ENCODE results near the gene ZBTB46.

ZBTB46 gene

DNA sequence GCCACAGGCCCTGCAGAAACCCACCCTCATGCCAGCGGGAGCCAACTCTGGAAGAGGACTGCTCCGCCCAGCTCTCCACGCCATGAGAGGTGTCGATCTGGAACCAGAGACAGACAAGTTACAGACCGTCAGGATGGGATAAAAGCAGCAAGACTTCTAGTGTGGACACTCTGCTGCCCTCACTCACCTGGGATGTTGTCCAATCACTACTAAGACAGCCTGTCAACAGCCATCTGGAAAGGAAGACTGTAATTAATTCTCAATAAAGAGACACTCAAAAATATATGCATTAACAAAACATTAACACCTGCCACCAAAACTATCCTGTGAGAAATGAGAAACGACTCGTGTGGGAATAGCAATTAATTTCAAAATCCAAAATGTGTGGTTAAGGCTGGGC, 63.2 kb downstream of the ZBTB46 start:
- DNase-seq (ENCODE audit: low read depth in 2 of 2): no peak

GRCh38 chr20:63767456-63767855, 63.6 kb downstream of the ZBTB46 start:
- DNase-seq (ENCODE audit: low read depth in 2 of 2): no peak

DNA sequence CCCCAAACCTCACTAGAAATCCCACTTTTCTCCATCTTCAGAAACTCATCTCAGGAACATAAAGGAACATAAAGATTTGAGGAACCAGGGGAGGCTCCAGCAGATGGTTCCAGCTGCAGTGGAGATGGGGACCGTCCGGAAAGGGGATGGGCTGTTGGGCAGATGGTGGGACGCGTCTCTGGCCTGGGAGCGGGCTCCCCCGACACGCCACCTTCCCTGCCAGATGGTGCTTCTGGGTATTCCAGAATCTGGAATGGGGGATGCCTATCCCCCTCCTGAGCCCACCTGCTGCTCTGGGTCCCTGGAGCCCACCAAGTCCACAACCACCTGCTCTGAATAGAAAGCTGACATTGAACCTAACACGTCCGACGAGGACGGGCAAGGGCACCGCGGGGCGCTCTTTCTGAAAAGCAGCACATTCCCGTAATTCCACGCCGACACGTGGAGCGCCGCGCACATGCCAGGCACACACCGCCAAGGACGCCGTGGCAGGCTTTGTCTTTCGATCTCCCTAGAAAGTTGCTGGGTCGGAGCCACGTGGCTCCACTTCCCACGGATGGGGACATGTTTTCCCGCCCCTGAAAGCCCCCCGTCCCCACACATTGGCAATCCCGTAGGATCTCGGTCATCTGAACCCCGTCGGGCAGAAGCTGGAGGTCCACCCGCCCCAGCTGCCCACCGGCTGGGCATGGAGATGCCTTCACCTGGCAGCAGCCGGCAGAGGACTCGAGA, 64.2 kb downstream of the ZBTB46 start:
- no peak for DNase-seq (ENCODE audit: low read depth in 2 of 2)

DNA sequence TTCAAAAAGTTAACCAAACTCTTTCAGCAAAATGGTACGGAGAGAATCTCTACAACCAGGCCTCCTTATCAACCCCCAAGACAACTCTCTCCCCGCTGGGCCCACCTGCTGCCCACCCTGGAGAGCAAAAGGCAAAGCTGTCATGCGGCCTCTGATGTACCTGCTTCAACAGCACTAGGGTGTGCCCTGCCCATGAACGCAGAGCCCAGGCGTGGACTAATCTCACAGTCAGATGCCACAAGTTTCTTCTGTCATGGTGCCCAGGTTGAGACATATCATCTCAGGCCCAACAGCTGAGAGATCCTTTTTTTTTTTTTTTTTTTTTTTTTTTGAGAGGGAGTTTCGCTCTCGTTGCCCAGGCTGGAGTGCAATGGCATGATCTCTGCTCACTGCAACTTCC, 65.2 kb downstream of the ZBTB46 start:
- DNase-seq (ENCODE audit: low read depth in 2 of 2): no peak

DNA sequence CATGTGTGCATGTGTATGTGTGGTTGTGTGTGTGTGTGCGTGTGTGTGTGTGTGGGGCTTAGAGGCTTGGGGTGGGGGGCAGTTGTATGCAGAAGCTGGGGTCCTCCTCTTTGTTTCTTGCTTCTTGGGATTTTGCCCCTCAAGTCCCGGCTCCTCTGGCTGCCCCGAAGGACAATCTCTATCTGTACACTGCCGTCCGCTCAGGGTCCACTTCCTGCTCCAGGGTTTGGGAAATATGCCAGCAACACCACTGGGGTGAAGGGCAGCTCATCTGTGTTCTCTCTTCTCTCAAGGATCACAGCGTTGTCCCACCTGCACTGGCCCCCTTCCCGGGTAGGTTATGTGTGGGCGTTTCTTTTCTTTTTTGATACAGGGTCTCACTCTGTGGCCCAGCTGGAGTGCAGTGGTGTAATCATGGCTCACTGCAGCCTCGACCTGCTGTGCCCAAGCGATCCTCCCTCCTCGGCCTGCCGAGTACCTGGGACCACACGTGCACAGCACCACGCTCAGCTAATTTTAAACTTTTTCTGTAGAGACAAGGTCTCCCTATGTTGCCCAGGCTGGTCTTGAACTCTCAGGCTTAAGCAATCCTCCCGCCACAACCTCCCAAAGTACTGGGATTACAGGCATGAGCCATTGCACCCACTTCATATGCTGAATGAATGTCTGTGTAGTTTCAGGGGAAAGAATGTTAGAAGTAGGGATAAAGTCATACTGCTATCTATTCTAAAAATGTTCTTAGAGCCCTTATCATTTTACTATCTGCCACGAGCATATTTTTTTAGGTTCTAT, 65.8 kb downstream of the ZBTB46 start:
- DNase-seq (ENCODE audit: low read depth in 2 of 2): no peak

DNA sequence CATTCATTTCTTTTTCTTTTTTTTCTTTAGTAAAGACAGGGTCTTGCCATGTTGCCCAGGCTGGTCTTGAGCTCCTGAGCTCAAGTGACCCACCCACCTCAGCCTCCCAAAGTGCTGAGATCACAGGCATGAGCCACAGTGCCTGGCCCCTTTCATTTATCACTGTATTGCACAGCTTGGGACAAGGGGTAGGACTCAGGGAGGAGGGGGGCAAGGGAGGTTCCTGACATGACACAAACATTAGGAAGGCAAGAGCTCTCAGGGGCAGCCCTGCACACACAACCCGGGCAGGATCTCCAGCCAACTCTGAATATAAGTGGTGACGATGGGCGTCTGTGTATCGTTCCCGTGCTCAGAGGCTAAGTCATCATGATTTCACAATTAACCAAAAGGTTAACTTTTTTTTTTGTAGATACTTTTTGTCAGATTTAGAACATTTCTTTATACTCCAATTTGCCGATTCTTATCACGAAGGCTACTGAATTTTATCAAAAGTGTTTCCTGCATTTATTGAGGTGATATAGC, 71.6 kb downstream of the ZBTB46 start:
- DNase-seq (ENCODE audit: low read depth in 2 of 2): no peak

GRCh38 chr20:63758152-63758551, 72.9 kb downstream of the ZBTB46 start:
- DNase-seq (ENCODE audit: low read depth in 2 of 2): no peak

GRCh38 chr20:63756648-63756991, 74.4 kb downstream of the ZBTB46 start:
- no peak for DNase-seq (ENCODE audit: low read depth in 2 of 2)

DNA sequence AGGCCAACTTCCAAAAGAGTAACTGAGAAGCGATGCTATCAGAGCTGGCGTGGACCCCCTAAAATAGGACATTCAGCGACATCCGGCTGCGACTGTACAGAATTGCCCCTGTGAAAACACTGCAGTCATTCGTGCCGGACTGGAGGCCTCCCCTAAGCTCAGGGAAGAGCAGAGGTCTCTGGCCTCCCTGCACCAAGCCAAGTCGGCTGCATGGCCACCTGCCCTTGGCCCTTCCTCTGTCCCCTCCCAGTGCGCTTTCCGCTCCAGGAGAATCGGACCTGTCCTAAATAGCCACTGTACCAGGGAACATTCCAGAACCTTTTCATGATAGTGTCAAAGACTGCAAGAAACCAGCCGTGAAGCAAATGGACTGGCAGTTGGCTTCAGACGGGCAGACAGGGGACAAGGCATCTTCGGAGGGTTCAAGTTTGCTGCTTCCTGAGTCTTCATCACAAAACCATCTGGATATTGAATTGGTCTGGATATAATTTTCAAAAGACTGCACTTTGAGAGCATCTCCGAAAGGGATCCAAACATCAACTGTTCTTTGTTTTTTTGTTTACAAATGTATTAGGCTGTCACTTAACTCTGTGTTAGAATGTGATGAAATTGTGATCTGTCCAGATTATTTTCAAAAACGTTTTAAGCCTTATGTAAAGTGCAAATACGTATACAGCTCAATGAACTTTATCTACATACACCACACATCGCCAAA, 75.0 kb downstream of the ZBTB46 start:
- DNase-seq (ENCODE audit: low read depth in 2 of 2): no peak

DNA sequence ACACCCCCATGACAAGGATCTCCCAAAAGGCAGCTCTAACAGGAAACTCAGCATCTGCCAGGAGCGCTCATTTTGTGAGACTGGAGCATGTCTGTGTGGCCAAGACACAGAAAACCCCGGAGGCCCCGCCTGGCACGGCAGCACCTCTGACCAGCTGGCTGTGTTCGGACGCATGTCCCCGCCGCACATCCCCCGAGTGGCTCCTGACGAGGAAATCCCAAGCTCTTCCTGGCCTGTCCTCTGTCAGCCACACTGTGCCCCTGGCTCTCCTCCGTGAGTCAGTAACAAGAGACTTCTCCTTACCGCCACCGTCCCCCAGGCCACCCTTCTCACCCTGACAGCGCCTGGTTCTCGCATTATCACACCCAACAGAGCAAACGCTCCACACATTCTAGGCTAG, 77.1 kb downstream of the ZBTB46 start:
- DNase-seq (ENCODE audit: low read depth in 2 of 2): no peak

GRCh38 chr20:63753381-63753780, 77.7 kb downstream of the ZBTB46 start:
- DNase-seq (ENCODE audit: low read depth in 2 of 2): no peak

GRCh38 chr20:63752411-63753101, 78.5 kb downstream of the ZBTB46 start:
- no peak for DNase-seq (ENCODE audit: low read depth in 2 of 2)

DNA sequence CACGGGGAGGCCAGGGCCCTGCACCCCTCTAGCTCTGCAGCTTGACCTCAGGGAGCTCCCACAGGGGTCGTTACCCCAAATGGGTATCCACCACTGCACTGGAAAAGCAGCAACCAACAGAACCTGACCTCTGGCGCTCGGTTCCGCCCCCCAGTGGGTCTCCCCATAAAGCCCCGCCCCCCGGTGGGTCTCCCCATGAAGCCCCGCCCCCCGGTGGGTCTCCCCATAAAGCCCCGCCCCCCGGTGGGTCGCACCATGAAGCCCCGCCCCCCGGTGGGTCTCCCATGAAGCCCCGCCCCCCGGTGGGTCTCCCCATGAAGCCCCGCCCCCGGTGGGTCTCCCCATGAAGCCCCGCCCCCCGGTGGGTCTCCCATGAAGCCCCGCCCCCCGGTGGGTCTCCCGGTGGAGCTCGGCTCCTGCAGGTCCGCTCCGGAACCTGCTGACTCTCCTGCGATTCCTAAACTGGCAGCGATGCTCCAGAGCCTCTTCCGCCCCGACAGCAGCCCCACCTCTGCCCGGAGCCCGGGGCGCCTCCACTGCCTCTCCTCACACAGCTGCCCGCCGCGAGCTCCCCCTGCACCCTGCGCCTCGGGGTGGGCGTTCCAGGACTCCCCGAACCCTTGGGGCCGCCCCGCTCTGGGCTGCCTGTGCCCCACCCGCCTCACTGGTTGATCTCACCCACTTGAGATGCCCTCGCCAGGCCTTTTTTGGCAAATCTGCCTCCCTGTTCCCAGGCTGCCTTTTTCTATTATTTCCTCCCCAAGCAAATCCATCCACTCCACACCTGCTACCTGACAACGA, 79.4 kb downstream of the ZBTB46 start:
- DNase-seq (ENCODE audit: low read depth in 2 of 2): no peak

GRCh38 chr20:63750807-63751470, 80.1 kb downstream of the ZBTB46 start:
- DNase-seq (ENCODE audit: low read depth in 2 of 2): peak; percentile 45 to 58

DNA sequence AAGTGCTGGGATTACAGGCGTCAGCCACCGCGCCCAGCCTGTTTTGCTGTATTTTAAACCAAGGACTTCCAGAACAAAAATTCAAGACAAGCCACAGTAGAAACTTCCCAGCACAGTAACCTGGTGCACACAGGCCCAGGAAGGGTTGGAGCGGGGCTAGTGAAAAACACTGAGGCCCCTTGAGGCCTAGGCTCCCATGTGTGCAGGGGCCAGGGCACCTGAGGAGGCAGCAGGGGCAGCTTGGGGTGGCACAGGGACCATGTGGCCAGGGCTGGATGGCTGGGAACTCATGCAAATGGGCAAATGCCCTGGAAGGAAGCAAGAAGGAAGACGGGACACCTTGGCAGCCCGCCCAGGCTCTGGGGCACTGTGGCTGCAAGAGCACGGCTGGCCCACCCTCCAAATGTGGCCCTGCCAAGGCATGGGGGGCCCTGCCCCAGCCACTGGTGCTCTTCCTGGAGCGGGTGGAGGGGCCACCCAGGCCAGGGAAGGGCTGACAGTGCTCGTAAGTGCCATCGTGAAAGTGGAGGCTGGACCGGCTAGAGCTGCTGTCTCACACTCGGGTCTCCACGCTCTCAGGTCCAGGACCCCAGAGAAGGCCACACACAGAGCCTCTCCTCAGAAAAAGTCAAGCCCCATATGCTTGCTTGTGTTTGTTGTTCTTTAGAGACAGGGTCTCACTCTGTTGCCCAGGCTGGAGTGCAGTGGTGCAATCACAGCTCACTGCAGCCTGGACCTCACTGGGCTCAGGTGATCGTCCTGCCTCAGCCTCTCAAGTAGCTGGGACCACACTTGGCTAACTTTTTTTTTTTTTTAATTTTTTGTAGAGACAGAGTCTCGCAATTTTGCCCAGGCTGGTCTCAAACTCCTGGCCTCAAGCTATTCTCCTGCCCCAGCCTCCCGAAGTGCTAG, 81.2 kb downstream of the ZBTB46 start:
- DNase-seq (ENCODE audit: low read depth in 2 of 2): no peak

DNA sequence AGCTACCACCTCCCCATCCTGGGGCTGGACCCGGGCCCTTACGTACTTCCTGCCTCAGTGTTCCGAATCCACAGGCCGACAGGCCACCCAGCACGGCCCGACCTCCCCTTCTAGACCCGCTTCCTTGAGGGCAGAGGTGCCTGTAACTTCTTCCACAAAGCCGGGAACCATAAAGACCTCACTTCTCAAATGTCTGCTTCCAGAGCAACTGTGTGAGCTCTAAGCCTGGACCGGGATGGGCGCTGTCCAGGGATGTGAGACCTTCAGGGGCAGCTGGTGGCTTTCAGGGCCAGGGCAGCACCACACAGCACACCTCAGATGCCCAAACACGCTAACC, 82.2 kb downstream of the ZBTB46 start:
- no peak for DNase-seq (ENCODE audit: low read depth in 2 of 2)

DNA sequence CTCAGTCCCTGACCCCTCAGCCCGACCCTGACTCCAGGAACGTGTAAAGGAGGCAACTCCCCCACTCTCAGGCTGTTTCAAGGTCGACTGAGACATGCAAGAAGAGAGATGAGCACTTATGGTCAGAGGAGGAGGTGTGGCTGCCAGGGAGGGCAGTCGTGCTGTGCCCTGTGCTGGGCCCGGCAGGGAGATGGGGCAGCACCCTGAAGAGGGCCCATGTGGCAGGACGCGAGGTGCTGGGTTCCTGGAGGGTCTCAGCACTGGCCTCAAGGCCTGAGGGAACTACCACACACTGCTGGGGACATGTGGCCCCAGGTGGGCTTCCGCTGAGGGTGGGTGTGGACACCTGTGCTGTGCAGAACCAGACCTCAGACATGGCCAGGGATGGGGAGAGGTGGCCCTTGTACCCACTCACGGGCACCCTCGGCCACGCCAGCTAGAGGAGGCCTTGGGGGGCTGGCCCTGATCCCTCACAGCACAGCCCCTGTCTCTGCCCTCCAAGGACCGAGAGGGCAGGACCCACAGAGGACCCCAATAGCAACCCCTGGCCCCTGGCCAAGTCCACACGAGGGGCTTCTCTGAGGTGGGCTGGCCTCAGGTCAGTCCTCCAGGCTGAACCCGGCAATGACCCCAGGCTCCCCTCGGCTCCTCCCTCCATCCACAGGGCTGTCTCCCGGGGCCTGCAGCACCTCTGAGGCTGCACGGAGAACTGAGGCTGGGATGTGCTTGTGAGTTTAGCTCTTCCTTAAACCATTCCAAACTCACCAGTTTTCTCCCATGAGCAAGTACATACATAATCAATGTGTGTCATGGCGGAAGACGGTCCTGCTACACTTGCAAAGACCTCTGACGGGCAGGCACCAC, 82.8 kb downstream of the ZBTB46 start:
- no peak for DNase-seq (ENCODE audit: low read depth in 2 of 2)

GRCh38 chr20:63747622-63748069, 83.4 kb downstream of the ZBTB46 start:
- DNase-seq (ENCODE audit: low read depth in 2 of 2): no peak

Data from stimulated activated CD4-positive, alpha-beta T cell treated with anti-CD3 and anti-CD28 coated beads, Interleukin-1b, Interleukin-23, amount 100 ng/mL, for 4 hours (primary cell).